GM23248 (cell line): Measurements from ENCODE around the gene NEK6. TPM values are rescaled to one million over a fixed set of nuclear protein-coding genes. Genes with fewer than 3 reads are reported as not detected.

Source experiments
- DNase-seq: peaks from one replicate; pipeline ENCODE4 v3.0.0-alpha.2; 2015
- H2AFZ ChIP-seq: fragments of 200-600 bp; sonication (generic); 2 replicates; pipeline ENCODE4 v1.6.1; 2016; ENCODE audit warnings: antibody characterized with exemption
- H3F3A ChIP-seq: fragments of 200-600 bp; sonication (generic); 2 replicates; pipeline ENCODE4 v1.6.1; 2016; ENCODE audit warnings: mild to moderate bottlenecking, antibody characterized with exemption, mixed run types; ENCODE audit not compliant: insufficient read depth
- H3K27ac ChIP-seq: fragments of 200-600 bp; sonication (generic); 2 replicates; pipeline ENCODE4 v1.5.1; 2016; ENCODE audit warnings: mild to moderate bottlenecking
- H3K27me3 ChIP-seq: fragments of 200-600 bp; sonication (generic); replicated peaks from 2 replicates; pipeline ENCODE4 v1.6.1; 2016; ENCODE audit warnings: mild to moderate bottlenecking; ENCODE audit not compliant: insufficient read depth
- H3K36me3 ChIP-seq: fragments of 200-600 bp; sonication (generic); 2 replicates; pipeline ENCODE4 v1.6.1; 2016; ENCODE audit warnings: low read depth, mild to moderate bottlenecking
- H3K4me1 ChIP-seq: fragments of 200-600 bp; sonication (generic); 2 replicates; pipeline ENCODE4 v1.6.1; 2016; ENCODE audit warnings: mild to moderate bottlenecking; ENCODE audit not compliant: insufficient read depth
- H3K4me2 ChIP-seq: fragments of 200-600 bp; sonication (generic); one replicate; pipeline ENCODE4 v1.6.1; 2016; ENCODE audit warnings: mild to moderate bottlenecking; ENCODE audit not compliant: unreplicated experiment
- H3K4me3 ChIP-seq: fragments of 200-600 bp; sonication (generic); 2 replicates; pipeline ENCODE4 v1.5.1; 2016; ENCODE audit warnings: mild to moderate bottlenecking
- H3K79me2 ChIP-seq: fragments of 200-600 bp; sonication (generic); 2 replicates; pipeline ENCODE4 v1.6.1; 2016; ENCODE audit warnings: mild to moderate bottlenecking; ENCODE audit not compliant: insufficient read depth
- H3K9ac ChIP-seq: fragments of 200-600 bp; sonication (generic); 2 replicates; pipeline ENCODE4 v1.6.1; 2016; ENCODE audit warnings: mild to moderate bottlenecking
- H3K9me2 ChIP-seq: fragments of 200-600 bp; sonication (generic); 2 replicates; pipeline ENCODE4 v1.6.1; 2016; ENCODE audit warnings: mixed run types, mild to moderate bottlenecking, moderate library complexity; ENCODE audit not compliant: insufficient read depth
- H3K9me3 ChIP-seq: fragments of 200-600 bp; sonication (generic); one replicate; pipeline ENCODE4 v1.6.1; 2017; ENCODE audit warnings: low read depth
- H4K20me1 ChIP-seq: fragments of 200-600 bp; sonication (generic); 2 replicates; pipeline ENCODE4 v1.6.0; 2016; ENCODE audit not compliant: insufficient read depth
- EZH2 ChIP-seq: fragments of 200-600 bp; sonication (generic); IDR thresholded peaks from 2 replicates; pipeline ENCODE4 v1.6.1; 2018; ENCODE audit warnings: antibody characterized with exemption, mild to moderate bottlenecking; ENCODE audit not compliant: insufficient read depth, poor library complexity, severe bottlenecking
- EZH2phosphoT487 ChIP-seq: fragments of 200-600 bp; sonication (generic); IDR thresholded peaks from 2 replicates; pipeline ENCODE4 v1.6.1; 2018; ENCODE audit warnings: antibody characterized with exemption, moderate library complexity, mild to moderate bottlenecking, low read depth; ENCODE audit not compliant: insufficient read depth
- WGBS, 2 experiments: methylation state at CpG; one replicate each; pipeline ENCODE4 v1.1.6; 2015 to 2017; ENCODE audit warnings: low lambda C conversion rate in 2 of 2, low coverage in 1 of 2; ENCODE audit errors: missing lambda C conversion rate in 2 of 2; 5-methylcytosine and 5-hydroxymethylcytosine counted together
- in situ Hi-C: fragments of 300-500 bp; cut with MboI; formaldehyde crosslinking; loops from 2 replicates; pipeline ENCODE4 v1.15.0; 2020
- polyA plus RNA-seq: library from polyadenylated mRNA; unstranded; fragments of >200 nt; fragmentation: Nextera tagmentation; extraction: Ambion mirVana; gene quantifications from 2 replicates; pipeline ENCODE4 v1.2.1, GENCODE V29; 2016
- total RNA-seq: library from RNA; depleted of rRNA; stranded (reverse); fragments of >200 nt; shearing (Covaris generic); gene quantifications from 2 replicates; pipeline ENCODE4 v1.2.3, GENCODE V29; 2014

NEK6 gene
- total and polyA plus RNA-seq, 2 experiments from 2014 or later = 43.7 to 69.6 TPM

- no peaks in the 10 kb centered on the region for H4K20me1 ChIP-seq
- H3K9me2 ChIP-seq = no peaks in the 10 kb centered on the region
- no peak overlapping the region for H2AFZ ChIP-seq
- in situ Hi-C loops = no loop called here
- no peak overlapping the region for H3K4me3 ChIP-seq
- H3K36me3 ChIP-seq = no peaks in the 10 kb centered on the region
- peaks cover 4% of the 10 kb centered on the region; the same call in 1 of the 2 replicates for H3F3A ChIP-seq
- H3K4me1 ChIP-seq = peaks cover 4% of the 10 kb centered on the region; the same call in 1 of the 2 replicates
- no peak overlapping the region for H3K27ac ChIP-seq
- WGBS, 2 experiments = 79 to 82% methylated on average over 8 of the region's 8 CpGs
- TF ChIP-seq EZH2phosphoT487 = no peak
- TF ChIP-seq EZH2 = no peak
- H3K79me2 ChIP-seq = no peaks in the 10 kb centered on the region
- no peaks in the 10 kb centered on the region for H3K9me3 ChIP-seq
- no peak for DNase-seq
- no peak overlapping the region for H3K9ac ChIP-seq
- H3K4me2 ChIP-seq = no peak overlapping the region
- H3K27me3 ChIP-seq = no peaks in the 10 kb centered on the region
Observed at GRCh38 chr9:124217836-124218437, 39.8 kb upstream of the NEK6 start.

- in situ Hi-C loops = no loop called here
- Histone ChIP-seq H3K27ac (no peak overlapping the region), H3K4me1 (peaks cover 4% of the 10 kb centered on the region; the same call in 1 of the 2 replicates), H3K9me3 (no peaks in the 10 kb centered on the region), H3K36me3 (no peaks in the 10 kb centered on the region), H2AFZ (no peak overlapping the region), H3F3A (no peaks in the 10 kb centered on the region), H3K9me2 (no peaks in the 10 kb centered on the region), H3K4me3 (no peak overlapping the region), H3K79me2 (no peaks in the 10 kb centered on the region), H4K20me1 (no peaks in the 10 kb centered on the region), H3K9ac (no peak overlapping the region), H3K4me2 (no peak overlapping the region), H3K27me3 (no peaks in the 10 kb centered on the region)
- TF ChIP-seq EZH2 (no peak), EZH2phosphoT487 (no peak)
- peak; percentile 78 for DNase-seq
- WGBS, 2 experiments = 57 to 61% methylated on average over 10 of the region's 10 CpGs
Observed at GRCh38 chr9:124218438-124218982, 39.2 kb upstream of the NEK6 start.

- in situ Hi-C loops = no loop called here
- no peak overlapping the region for H3K4me2 ChIP-seq
Observed at GRCh38 chr9:124218987-124219461, 38.7 kb upstream of the NEK6 start.

GRCh38 chr9:124220946-124221451 is 36.8 kb upstream of the NEK6 start:
- peaks cover 4% of the 10 kb centered on the region; the same call in 1 of the 2 replicates for H3K4me1 ChIP-seq
- TF ChIP-seq EZH2phosphoT487 (no peak), EZH2 (no peak)
- 10 to 11% methylated on average over 6 of the region's 6 CpGs for WGBS, 2 experiments
- H3K4me2 ChIP-seq = no peak overlapping the region
- H3K9me2 ChIP-seq = no peaks in the 10 kb centered on the region
- H3K9me3 ChIP-seq = no peaks in the 10 kb centered on the region
- no peak overlapping the region for H3K9ac ChIP-seq
- H3F3A ChIP-seq = no peaks in the 10 kb centered on the region
- in situ Hi-C loops = no loop called here
- peak; percentile 66 for DNase-seq
- H3K79me2 ChIP-seq = no peaks in the 10 kb centered on the region
- H3K36me3 ChIP-seq = no peaks in the 10 kb centered on the region
- H2AFZ ChIP-seq = no peak overlapping the region
- no peaks in the 10 kb centered on the region for H3K27me3 ChIP-seq
- no peaks in the 10 kb centered on the region for H4K20me1 ChIP-seq
- no peak overlapping the region for H3K27ac ChIP-seq
- no peak overlapping the region for H3K4me3 ChIP-seq

More at GRCh38 chr9:124218987-124219461, 38.7 kb upstream of the NEK6 start:
- Histone ChIP-seq H3K36me3 (no peaks in the 10 kb centered on the region), H3K4me3 (no peak overlapping the region), H3K4me1 (peaks cover 4% of the 10 kb centered on the region; the same call in 1 of the 2 replicates), H3F3A (no peaks in the 10 kb centered on the region), H3K27ac (no peak overlapping the region), H3K79me2 (no peaks in the 10 kb centered on the region), H3K9ac (no peak overlapping the region), H3K9me3 (no peaks in the 10 kb centered on the region), H3K27me3 (no peaks in the 10 kb centered on the region), H4K20me1 (no peaks in the 10 kb centered on the region), H3K9me2 (no peaks in the 10 kb centered on the region), H2AFZ (no peak overlapping the region)
- TF ChIP-seq EZH2 = no peak
- no peak for TF ChIP-seq EZH2phosphoT487
- DNase-seq = no peak
- WGBS, 2 experiments = 63 to 71% methylated on average over 2 of the region's 2 CpGs
